ENCODE data around the gene ANKRD13B. TPM values are rescaled to one million over a fixed set of nuclear protein-coding genes. Genes with fewer than 3 reads are reported as not detected.

Gene ANKRD13B
- total and polyA plus RNA-seq, 2 of the 13 experiments (the other 11 are each of a cell fraction or from before 2014, with no cell fraction given), result 1.7 to 1.8 TPM

DNA sequence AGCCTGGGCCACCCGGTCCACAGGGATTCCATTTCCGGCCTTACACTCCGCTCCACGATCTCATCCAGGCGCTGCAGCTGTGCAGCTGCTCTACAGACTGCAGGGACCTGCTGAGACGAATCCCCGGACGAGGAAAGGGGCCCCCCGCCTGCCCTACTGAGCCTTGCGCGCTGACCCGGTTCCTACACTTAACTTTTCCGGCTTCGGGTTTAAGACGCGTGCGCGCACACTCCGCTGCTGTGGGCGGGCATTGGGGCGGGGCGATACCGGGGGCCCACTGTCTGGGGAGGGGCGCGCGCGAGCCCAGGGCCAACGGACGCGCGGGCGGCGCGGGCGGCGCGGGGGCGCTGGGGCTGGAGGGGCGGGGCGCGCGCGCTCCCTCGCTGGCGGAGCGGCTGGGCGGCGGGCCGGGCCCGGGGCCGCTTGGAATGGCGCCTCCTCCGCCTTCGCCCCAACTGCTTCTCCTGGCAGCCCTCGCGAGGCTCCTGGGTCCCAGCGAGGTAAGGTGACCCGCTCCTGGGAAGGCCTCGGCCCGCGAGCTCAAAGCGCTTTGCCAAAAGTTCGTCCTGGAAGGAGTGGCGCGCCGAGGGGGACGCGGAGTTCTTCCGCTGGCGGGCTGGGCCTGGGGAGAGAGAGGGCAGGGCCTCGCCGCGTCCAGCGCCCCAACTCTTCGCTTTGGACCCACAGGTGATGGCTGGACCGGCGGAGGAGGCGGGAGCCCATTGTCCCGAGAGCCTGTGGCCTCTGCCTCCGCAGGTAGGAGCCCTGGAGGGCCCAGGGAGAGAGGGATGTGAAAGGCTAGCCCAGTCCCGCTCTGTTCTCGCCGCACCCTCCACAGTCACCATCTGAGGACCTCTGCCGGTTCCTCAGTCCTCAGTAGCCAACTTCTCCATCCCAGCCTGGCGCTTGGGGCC, 24.3 kb upstream of the ANKRD13B start, which contains the start of gene TP53I13 (continued):
- TF ChIP-seq TOE1 (CRISPR knock-in tag; IDR thresholded peaks at IDR 0.05) (no peak), ZNF816 (CRISPR knock-in tag; IDR thresholded peaks at IDR 0.05; ENCODE audit: borderline replicate concordance) (no peak), AGO1 (IDR thresholded peaks at IDR 0.05; ENCODE audit: low read depth, low read length, poor library complexity, severe bottlenecking) (no peak), ZMAT3 (CRISPR knock-in tag; conservative IDR thresholded peaks at IDR 0.05) (no peak; the same call in 1 of the 2 replicates), KAT8 (CRISPR knock-in tag; IDR thresholded peaks at IDR 0.05) (no peak), RBM22 (optimal IDR thresholded peaks at IDR 0.05; ENCODE audit: low read length) (no peak), RCOR2 (CRISPR knock-in tag; IDR thresholded peaks at IDR 0.05) (no peak), ZZZ3 (CRISPR knock-in tag; IDR thresholded peaks at IDR 0.05; ENCODE audit: borderline replicate concordance) (no peak), STAG1 (CRISPR knock-in tag; IDR thresholded peaks at IDR 0.05) (no peak), ZNF552 (CRISPR knock-in tag; IDR thresholded peaks at IDR 0.05; ENCODE audit: borderline replicate concordance) (no peak), ZNF720 (CRISPR knock-in tag; IDR thresholded peaks at IDR 0.05) (no peak), ZSCAN21 (CRISPR knock-in tag; IDR thresholded peaks at IDR 0.05; ENCODE audit: borderline replicate concordance) (peak; percentile 72; the same call in 1 of the 2 replicates), ZNF563 (CRISPR knock-in tag; IDR thresholded peaks at IDR 0.05) (no peak), PPARG (CRISPR knock-in tag; conservative IDR thresholded peaks at IDR 0.05) (no peak), SKI (IDR thresholded peaks at IDR 0.05; ENCODE audit: partially characterized antibody) (peak; percentile 28)
- TF ChIP-seq, protein P1, sequence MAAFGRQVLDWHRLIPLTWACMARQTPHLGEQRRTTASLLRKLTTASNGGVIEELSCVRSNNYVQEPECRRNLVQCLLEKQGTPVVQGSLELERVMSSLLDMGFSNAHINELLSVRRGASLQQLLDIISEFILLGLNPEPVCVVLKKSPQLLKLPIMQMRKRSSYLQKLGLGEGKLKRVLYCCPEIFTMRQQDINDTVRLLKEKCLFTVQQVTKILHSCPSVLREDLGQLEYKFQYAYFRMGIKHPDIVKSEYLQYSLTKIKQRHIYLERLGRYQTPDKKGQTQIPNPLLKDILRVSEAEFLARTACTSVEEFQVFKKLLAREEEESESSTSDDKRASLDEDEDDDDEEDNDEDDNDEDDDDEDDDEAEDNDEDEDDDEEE (CRISPR knock-in tag; IDR thresholded peaks at IDR 0.05), result no peak
- TF ChIP-seq, protein P2, sequence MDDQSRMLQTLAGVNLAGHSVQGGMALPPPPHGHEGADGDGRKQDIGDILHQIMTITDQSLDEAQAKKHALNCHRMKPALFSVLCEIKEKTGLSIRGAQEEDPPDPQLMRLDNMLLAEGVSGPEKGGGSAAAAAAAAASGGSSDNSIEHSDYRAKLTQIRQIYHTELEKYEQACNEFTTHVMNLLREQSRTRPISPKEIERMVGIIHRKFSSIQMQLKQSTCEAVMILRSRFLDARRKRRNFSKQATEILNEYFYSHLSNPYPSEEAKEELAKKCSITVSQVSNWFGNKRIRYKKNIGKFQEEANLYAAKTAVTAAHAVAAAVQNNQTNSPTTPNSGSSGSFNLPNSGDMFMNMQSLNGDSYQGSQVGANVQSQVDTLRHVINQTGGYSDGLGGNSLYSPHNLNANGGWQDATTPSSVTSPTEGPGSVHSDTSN (CRISPR knock-in tag; IDR thresholded peaks at IDR 0.05; ENCODE audit: borderline replicate concordance), result no peak
- TF ChIP-seq, protein P3, sequence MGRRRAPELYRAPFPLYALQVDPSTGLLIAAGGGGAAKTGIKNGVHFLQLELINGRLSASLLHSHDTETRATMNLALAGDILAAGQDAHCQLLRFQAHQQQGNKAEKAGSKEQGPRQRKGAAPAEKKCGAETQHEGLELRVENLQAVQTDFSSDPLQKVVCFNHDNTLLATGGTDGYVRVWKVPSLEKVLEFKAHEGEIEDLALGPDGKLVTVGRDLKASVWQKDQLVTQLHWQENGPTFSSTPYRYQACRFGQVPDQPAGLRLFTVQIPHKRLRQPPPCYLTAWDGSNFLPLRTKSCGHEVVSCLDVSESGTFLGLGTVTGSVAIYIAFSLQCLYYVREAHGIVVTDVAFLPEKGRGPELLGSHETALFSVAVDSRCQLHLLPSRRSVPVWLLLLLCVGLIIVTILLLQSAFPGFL (CRISPR knock-in tag; IDR thresholded peaks at IDR 0.05), result no peak
- TF ChIP-seq, protein P4, sequence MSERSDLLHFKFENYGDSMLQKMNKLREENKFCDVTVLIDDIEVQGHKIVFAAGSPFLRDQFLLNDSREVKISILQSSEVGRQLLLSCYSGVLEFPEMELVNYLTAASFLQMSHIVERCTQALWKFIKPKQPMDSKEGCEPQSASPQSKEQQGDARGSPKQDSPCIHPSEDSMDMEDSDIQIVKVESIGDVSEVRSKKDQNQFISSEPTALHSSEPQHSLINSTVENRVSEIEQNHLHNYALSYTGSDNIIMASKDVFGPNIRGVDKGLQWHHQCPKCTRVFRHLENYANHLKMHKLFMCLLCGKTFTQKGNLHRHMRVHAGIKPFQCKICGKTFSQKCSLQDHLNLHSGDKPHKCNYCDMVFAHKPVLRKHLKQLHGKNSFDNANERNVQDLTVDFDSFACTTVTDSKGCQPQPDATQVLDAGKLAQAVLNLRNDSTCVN (CRISPR knock-in tag; IDR thresholded peaks at IDR 0.05; ENCODE audit: borderline replicate concordance), result no peak
- TF ChIP-seq, protein P5, sequence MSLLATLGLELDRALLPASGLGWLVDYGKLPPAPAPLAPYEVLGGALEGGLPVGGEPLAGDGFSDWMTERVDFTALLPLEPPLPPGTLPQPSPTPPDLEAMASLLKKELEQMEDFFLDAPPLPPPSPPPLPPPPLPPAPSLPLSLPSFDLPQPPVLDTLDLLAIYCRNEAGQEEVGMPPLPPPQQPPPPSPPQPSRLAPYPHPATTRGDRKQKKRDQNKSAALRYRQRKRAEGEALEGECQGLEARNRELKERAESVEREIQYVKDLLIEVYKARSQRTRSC (CRISPR knock-in tag; IDR thresholded peaks at IDR 0.05; ENCODE audit: low read depth), result no peak
- TF ChIP-seq, protein P6, sequence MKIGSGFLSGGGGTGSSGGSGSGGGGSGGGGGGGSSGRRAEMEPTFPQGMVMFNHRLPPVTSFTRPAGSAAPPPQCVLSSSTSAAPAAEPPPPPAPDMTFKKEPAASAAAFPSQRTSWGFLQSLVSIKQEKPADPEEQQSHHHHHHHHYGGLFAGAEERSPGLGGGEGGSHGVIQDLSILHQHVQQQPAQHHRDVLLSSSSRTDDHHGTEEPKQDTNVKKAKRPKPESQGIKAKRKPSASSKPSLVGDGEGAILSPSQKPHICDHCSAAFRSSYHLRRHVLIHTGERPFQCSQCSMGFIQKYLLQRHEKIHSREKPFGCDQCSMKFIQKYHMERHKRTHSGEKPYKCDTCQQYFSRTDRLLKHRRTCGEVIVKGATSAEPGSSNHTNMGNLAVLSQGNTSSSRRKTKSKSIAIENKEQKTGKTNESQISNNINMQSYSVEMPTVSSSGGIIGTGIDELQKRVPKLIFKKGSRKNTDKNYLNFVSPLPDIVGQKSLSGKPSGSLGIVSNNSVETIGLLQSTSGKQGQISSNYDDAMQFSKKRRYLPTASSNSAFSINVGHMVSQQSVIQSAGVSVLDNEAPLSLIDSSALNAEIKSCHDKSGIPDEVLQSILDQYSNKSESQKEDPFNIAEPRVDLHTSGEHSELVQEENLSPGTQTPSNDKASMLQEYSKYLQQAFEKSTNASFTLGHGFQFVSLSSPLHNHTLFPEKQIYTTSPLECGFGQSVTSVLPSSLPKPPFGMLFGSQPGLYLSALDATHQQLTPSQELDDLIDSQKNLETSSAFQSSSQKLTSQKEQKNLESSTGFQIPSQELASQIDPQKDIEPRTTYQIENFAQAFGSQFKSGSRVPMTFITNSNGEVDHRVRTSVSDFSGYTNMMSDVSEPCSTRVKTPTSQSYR (CRISPR knock-in tag; IDR thresholded peaks at IDR 0.05; ENCODE audit: borderline replicate concordance), result no peak

Data from HepG2 (cell line).